DMS114 treated with DMSO at 0.1 percent for 48 hours (cell line): ENCODE measurements around the gene ALX4.

Experiments
- DNase-seq: peaks from one replicate; lab custom pipeline; 2025; ENCODE audit not compliant: unreplicated experiment; lab: John Stamatoyannopoulos, UW

ALX4 gene

DNA sequence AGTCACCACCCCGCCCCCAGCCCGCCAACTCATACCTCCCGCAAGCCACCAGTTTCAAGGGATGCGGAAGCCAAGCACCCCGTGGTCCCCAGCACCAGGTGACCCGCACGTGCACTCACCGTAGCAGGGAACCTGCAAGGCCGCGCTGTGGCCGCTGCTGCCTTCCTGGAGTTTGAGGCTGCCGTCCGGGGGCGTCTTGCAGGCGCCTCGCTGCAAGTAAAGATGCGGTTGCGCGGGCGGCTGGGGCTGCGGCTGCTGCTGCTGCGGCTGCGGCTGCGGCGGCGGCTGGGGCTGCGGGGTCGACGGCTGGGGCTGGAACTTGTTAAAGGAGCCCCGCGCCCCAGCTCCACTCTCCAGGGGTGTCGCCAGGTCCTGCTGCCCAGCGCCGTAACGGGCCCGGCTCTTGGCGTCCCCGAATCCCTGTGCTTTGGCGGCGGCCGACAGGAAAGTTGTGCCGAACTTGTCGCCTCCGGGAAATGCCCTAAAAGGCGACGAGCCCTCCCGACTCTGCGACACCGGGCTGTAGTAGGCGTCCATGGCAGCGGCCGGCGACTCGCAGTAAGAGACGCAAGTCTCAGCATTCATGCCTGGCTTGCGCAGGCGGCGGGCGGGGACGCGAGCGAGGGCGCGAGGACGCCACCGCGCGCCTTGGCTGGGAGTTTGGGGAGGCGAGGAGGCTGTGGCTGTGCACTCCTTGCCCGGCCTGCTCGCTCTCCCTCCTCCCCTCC lies at the start of gene ALX4:
Gene ALX4 (minus strand): TSS at position 662 of the 728 bp plus-strand sequence. CDS start 77 bp downstream, at position 585.
- peak; percentile 47 for DNase-seq

DNA sequence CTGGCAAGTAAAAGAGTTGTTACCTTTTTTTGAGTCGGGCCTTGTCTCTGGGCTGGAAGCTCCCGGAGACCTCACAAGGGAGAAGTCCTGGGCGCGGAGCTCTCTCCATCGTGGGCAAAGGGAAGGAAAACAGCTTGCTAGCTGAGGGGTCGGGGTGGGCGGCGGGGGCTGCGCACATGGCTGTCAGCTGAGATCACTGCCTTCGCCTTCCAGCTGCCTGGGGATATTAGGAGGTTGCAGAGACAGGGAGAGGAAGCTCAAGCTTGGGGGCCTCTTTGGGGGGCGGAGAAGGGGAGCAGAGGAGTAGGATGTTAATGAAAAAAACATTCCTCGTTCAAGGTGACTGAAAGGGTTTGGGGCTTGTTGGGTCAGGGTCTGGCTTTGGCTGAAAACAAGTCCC lies 49.2 kb upstream of the ALX4 start:
- DNase-seq = no peak

DNA sequence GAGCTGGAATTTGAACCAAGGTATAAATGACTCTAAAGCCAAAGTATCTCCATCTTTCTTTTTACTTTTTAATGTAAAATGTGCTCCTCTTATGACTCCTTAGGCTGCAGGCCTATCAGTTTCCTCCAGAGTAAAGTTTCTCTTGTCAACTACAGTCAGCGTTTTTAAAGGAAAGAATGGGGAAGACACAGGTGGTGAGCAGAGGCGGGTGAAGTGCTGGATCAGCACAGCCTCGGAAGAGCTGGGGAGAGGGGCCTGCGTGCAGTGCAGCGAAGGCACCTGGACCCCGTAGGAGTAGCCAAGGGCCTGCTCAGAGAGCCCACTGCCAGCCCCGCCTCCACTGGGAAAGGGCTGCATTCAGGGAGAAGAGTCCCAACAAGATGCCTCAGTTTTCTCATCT lies 48.8 kb upstream of the ALX4 start:
- no peak for DNase-seq

DNA sequence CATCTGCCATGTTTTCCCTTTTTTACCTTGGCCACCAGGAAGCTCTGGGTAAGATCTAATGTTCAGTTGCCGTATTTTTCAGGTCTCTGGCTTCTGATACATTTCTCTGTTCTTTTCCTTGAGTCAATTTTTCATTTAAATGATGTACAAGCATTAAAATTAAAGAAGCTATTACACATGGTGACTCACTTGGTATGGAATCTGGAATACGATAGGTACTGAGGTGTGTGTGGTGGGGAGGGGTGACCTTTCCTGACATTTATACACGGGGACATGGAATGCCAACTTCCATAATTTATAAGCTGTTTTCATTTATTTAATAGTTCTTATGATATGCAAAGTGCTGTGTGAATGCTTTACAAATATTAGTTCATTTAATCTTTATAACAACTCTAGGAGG lies 47.8 kb upstream of the ALX4 start:
- DNase-seq = no peak

DNA sequence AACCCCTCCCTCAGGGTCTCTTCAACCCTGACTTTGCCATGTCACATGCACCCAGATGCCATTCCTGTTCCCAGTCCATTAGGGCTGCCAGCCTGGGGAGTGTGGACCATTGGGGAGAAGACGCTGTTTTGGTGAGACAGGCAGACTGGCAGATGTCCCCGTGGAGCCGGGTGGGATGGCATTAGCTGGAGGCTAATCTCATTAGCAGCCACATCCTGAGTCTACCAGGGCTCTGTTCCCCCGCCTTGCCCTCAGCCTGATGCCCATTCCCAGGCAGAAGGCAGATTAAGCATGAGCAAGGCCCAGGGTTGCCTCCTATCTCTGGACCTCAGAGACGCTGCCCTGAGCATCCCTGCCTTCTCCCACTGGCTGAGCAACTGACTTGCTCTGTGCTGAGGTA lies 46.4 kb upstream of the ALX4 start:
- DNase-seq = no peak

DNA sequence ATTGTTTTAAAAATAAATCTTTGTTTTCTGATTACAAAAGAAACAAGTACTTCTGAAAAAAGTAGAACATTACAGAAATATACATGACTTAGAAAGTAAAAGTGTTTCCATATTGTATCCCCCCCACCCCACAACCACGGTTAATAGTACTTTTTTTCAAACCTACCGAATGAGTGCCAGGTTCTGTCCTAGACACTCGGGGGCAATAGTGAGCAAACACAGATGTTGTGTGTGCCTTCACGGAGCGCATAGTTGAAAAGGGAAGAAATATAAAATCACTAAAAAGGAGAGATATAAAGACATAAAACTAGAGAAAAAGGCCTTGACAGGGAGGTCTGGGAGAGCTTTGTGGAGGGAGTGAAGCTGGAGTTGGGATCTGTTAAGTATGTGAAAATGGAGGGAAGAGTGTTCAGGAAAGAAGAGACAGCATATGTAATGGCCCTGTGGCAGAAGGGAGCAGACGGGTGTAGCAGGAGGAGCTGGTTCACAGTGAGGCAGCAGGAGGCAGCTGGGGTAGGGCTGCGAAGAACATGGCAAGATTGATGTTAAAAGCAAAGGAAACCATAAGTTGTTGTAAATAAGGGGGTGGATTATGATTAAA lies 42.1 kb upstream of the ALX4 start:
- DNase-seq = no peak

DNA sequence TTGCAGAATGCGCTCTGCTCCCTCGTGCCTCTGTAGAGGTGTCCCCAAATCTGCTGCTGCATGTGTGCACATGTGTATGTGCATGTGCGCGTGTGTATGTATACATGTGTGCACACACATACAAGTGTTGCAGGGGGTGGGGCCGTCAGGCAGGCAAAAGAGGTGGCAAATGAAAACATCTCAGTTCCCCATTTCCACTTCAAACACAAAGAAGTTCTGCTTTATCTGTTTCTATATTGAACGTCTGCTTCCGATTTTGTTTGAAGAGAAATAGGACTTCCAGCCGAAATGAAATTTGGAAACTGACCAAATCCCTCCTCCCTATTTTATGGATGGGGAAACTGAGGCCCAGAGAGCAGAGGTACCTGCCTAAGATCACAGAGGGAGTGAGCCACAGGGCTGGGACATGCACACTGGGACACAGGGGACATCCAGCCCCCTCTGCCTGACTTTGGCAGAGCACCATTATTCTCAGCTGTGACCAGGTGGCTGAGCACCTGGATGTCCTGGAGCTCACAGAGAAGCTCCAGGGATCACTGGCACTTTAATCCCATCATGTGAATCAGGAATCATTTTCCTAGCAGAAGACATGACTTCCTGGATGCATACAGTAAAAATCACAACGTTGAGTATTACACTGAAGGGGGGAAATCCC lies 41.2 kb upstream of the ALX4 start:
- no peak for DNase-seq

DNA sequence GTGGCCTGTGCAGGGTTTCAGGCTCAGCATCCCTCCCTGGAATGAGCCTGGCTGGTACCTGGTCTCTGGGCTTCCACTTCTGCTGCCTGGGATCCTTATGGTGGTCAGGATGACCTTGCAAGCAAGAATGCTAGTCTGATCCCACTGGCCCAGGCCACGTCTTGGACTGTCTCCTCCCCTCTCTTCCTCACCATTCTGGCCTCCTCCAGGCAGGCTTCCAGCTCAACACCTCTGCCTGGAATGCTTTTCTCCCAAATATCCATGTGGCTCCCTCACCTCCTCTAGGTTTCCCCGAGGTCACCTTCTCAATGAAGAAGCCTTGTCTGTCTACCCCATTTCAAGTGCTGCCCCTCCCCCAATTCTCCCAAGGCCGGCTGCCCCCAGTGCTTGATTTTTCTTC lies 39.4 kb upstream of the ALX4 start:
- DNase-seq = no peak

DNA sequence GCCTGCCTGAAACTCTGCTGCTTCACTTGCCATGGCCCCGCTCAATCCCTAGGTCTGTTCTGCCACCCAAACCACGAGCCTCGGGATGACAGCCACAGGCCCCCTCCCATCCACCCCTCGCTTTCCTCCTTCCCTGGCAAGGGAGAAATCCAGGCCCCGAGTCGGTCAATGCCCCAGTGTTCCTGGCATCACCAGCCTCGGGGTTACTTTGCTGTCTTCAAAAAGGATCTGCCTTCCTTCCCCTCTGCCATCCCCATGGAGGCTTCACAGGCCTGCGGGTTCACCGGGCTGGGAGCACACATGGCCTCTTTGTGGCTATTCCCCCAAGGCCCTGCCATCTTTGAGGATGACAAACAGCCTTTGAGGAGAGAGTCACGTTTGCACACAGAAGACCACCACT lies 38.8 kb upstream of the ALX4 start:
- DNase-seq = no peak

DNA sequence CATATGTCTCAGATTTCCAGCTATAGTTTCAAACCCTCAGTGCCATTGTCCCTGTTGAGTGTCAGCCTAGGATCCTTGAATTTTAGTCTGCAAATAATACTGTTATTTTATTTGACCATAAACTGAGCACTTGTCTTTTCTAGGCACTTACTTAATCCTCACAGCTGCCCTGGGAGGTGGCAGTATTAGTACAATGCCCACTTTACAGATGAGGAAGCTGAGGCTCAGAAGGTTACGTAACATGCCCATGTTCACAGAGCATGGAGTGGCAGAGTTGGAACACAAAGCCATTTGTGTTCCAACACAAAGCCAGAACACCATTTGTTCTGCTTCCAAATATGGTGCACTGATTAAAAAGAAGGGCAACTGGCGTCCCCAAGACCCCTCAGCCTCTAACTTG lies 38.2 kb upstream of the ALX4 start:
- DNase-seq = no peak

DNA sequence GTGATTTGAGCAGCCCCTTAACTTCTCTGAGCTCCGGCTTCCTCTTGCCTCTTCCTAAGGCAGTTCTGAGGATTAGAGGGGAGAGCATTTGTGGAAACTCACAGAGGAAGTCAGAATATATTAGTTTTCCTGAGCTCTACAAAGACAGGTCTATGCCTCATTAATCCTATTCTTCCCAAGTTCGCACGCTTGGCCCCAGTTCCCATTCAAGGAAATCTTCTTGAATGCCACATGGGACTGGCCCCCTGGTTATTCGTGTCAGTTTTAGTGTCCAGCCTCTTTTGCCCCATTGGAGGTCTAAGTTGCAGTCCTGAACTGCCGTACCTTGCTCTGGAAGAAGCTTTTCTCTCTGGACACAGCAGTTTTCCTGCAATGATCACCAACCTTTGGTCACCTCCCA lies 37.6 kb upstream of the ALX4 start:
- no peak for DNase-seq

DNA sequence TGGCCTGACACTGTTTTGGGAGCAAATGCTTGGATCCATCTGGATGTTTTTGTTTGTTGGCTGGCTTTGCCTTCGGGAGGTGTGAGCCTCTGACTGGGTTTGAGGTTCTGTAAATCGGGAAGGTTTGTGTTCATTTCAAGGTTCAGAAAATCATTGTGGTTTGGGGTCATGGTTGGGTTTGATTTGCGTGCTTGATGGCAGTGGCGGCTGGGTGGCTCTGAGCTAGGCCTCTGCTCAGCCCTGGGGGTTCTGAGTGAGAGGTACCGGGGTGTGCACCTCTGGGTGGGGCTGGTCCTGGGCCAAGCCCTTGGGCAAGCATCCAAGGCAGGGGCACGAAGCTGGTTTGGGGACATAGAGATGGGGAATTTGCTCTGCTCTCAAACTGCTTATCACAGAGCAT lies 37.0 kb upstream of the ALX4 start:
- DNase-seq = no peak

DNA sequence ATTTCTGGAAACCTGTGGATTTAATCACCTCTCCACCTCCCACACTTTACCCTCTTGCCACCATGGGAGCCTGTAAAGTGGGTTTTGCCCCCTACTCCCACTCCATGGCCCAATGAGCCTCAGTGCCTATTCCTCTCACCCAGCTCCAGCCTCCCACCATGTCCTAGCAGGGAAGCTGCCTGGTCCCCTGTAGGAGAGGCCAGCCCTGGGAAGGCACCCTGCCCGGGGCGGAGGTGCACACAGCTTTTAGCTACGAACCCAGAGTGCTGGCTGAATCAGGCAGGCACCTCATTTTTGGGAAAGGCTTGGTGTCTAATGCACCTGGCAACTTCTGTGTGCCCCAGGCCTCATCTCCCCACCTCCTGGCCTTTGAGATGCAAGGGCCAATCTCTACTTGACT lies 35.8 kb upstream of the ALX4 start:
- DNase-seq = no peak

DNA sequence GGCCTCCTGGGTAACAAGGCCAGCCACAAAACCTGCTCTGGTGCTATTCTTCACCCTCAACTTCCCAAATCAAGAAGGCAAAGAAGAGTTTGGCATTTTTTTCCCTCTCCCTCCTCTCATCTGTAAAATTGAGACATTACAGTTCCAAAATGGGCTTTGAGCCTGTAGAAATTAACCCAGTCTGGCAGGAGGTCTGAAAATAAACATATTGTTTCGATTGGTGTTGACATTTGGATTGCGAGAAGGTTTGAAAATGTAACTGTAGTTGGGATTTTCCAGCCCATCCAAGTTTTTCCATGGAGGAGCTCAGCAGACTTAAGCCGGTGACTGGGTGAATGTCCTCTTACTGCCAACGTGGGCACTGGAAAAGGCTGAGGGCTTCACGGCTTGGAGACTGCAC lies 35.0 kb upstream of the ALX4 start:
- no peak for DNase-seq

DNA sequence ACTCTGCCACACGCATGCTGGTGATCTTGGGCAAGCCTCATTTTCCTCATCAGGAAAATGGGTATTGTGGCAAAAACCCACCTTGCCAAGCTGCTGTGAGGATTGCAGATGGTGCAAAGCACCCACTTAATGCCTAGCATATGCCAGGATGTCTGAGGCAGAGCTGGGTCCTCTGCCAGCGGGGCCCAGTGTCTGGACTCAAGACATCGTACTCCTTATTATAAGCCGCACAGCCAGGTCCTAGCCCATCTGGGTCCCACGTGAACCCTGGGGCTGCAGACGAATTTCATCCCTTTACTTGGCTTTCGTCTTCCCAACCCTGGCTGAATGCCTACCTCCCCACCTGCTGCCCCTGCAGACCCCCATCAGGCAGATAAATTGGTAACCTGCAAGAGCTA lies 34.5 kb upstream of the ALX4 start:
- no peak for DNase-seq

DNA sequence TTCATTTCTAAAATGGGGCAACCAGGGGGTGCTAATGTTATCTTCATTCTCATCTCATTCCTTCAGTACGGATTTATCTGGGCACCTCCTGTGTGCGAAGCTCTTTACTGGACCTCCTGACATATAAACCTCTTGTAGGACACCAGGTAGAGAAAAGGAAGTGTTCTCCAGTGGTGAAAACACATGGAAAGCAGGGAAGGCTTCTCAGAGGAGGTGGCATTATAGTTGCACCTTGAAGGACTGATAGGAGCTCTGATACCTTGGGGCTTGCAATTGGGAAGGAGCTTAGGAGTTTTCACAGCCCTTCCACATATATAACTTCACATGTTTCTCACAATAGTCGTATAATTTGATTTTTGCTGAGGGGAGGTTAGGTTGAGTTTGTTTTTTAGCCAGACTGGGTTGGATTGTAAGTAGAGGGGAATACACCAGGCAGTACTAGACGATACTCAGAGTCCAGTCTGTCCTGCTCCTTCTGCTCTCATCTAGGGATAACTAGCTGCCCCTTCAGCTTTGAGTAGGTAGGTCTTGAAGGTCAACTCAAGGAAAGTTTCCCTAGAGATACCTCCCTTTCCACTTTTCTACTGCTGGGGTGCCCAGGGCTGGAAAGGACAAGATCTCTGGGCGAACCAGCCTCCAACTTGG lies 34.0 kb upstream of the ALX4 start:
- no peak for DNase-seq

DNA sequence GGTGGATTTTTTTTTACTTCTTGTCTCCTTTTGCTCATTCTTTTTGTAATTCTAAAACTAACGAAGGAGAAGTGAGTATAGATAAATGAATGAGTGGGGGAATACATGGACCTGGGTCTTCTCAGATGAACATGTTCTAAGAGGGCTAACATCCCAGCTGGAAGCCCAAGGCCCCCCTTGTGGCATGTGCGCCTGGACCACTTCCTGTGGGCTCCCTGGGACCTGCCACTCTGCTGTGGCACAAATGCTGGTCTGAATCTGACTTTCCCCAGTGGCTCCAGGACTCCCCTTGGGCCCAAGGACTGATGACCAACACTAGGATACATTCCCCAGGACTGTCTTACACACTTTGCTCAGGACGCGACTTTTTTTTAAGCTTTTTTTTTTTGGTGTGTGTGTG lies 32.7 kb upstream of the ALX4 start:
- no peak for DNase-seq

DNA sequence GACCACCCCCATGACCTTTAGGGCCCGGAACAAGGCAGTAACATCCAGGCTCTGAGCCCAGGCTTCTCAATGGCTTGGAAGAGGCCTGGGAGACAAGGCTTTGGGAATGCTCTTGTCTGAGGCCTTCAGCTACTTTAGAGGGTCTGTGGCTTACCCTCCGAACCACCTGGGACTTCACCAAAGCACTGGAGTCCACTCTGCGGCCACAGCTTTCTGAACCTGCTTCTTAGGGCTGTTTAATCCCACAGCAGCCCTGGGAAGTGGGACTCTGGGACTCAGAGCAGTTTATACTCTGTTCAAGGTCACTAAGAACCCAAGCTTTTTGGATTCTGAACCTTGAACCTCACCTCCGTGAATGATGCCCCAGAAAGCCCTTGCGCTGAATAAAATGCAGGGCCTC lies 30.7 kb upstream of the ALX4 start:
- DNase-seq = no peak

DNA sequence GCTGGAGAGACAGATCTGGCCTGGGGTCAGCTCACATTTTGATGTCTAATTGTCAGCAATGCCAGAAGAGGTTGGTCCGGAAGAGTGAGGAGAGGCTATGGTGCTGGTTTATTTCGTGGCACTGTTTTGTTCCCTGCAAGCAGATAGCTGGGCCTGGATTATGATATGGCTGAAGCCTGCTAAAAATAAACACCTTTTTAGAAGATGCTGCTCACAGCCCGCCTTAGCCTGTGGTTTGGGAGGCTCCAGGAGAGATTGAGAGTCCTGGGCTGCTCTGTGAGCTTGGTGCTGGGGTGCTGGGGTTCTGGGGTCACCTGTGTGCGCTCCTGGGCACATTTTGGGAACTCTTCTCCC lies 29.6 kb upstream of the ALX4 start:
- no peak for DNase-seq

DNA sequence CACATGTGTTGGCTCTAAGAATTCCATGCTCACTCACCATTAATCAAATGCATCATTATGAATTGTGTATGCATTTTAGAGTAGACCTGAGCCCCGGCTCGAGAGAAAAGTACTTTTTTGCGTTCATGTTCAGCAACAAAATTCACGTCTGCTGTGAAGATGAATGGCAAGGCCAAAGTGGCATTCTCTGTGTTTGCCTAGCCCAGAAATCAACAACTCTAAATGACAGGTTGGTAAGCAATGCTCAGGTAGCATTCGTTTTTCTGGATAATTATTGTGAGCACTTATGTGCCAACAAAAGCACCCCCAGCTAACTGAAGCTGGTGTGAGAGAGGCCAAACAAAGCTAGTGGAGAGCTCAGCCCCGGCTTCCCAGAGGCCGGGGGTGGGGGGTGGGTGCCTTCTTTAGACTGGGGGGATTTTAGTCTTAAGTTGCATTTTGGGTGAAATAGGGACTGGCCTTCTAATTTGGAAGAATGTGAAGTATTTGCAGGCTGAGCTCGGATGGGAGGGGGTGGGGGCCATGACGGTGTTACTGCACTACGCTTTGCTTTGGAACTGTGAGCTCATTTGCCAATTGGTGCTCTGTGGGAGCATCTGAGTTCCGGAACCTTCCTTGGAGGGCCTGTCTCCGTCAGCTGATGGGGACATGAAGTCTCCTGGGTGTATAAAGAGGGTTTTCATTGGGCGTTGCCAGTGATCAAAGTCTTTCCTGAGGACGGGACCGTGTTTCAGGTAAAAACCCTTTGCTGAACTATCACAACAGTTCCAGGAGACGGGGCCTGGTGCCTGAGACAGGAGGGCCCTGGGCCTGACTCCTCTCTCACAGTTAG lies 29.0 kb upstream of the ALX4 start:
- DNase-seq = no peak

DNA sequence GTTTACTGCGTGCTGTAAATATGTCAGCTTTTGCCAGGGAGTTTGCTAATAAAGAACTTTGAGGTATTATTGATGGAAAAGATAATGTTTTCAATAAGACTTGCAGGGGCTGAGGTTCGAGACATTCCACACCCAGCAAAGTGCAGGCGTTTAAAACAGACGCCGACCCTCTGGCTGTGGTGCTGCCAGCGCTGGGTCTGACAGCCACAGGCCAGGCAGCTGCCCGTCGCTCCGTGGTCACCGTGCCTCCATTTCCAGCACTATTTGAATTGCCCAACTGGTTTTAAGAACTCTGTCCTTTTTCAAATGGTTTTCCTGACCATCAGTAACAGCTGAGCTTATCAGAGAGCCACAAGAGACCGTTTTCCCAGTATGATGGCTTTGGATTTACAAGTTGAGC lies 28.1 kb upstream of the ALX4 start:
- DNase-seq = no peak
